Effector memory CD8-positive, alpha-beta T cell (primary cell): Measurements from ENCODE around the gene CMYA5.
A peak's percentile ranks its signal among the peaks of the same experiment; 100 is the strongest.
"Not testable (repeated sequence)": the region's sequence is repeated elsewhere in the genome, so short reads cannot be mapped to it uniquely, and the experiment has no call there.

Experiments
- ATAC-seq: fragments of 150-1000 bp; cut with Tn5 transposase; replicated peaks from 2 replicates; pipeline ENCODE4 v1.10.0; 2021; ENCODE audit warnings: mild to moderate bottlenecking, moderate library complexity
- DNase-seq, 3 experiments: peaks; one replicate each; pipeline ENCODE4 v3.0.0; 2021
- H3K27ac Mint-ChIP-seq, 2 donors: one replicate each; pipeline ENCODE4 v1.8.0; 2022; ENCODE audit warnings: mild to moderate bottlenecking in 2 of 2, mixed read lengths in 2 of 2, moderate library complexity in 2 of 2
- H3K27me3 Mint-ChIP-seq, 2 donors: one replicate each; pipeline ENCODE4 v1.8.0; 2022; ENCODE audit warnings: mixed read lengths in 2 of 2
- H3K36me3 Mint-ChIP-seq: one replicate; pipeline ENCODE4 v1.8.0; 2022; ENCODE audit warnings: mild to moderate bottlenecking, moderate library complexity, mixed read lengths; ENCODE audit not compliant: insufficient read depth
- H3K4me1 Mint-ChIP-seq, 2 donors: one replicate each; pipeline ENCODE4 v1.8.0; 2022; ENCODE audit warnings: low read depth in 2 of 2, mixed read lengths in 2 of 2
- H3K4me3 Mint-ChIP-seq, 2 donors: one replicate each; pipeline ENCODE4 v1.8.0; 2022; ENCODE audit warnings: mild to moderate bottlenecking in 2 of 2, mixed read lengths in 2 of 2, moderate library complexity in 2 of 2
- H3K9me3 Mint-ChIP-seq, 2 donors: one replicate each; pipeline ENCODE4 v1.8.0; 2022; ENCODE audit warnings: mixed read lengths in 2 of 2

CMYA5 gene

GRCh38 chr5:79691007-79691406 lies 1.4 kb downstream of the CMYA5 start:
- H3K4me1 Mint-ChIP-seq: peaks cover 3 to 11% of the 10 kb centered on the region in 2 donors
- no peak overlapping the region for H3K27ac Mint-ChIP-seq
- no peaks in the 10 kb centered on the region for H3K27me3 Mint-ChIP-seq
- H3K4me3 Mint-ChIP-seq: no peak overlapping the region
- peaks cover 0 to 2% of the 10 kb centered on the region in 2 donors for H3K9me3 Mint-ChIP-seq
- H3K36me3 Mint-ChIP-seq: peaks cover 5% of the 10 kb centered on the region
- DNase-seq (no peak), ATAC-seq (no peak)

DNA sequence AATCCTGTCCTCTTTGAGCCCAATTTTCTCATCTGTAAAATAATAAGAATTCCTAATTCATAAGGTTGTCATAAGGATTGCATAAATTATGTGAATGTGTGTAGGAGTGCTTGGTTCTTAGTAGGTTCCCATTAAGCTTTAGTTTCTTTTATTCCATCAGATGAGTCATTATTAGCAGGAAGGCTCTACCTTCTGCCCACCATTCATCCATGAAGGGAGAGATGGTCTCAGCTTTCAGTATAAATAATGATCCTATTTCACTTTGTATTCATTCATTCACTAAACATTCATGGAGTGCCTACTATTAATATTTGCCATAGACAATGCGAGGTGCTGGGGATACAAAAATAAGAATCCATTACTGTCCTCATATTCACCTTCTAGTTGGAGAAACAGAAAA lies 3.0 kb downstream of the CMYA5 start:
- ATAC-seq (no peak), DNase-seq (no peak)
- Mint-ChIP-seq H3K36me3 (no peaks in the 10 kb centered on the region), H3K27ac (no peak overlapping the region), H3K4me1 (peaks cover 3 to 11% of the 10 kb centered on the region in 2 donors), H3K9me3 (peaks cover 0 to 2% of the 10 kb centered on the region in 2 donors), H3K4me3 (no peak overlapping the region), H3K27me3 (no peaks in the 10 kb centered on the region)

DNA sequence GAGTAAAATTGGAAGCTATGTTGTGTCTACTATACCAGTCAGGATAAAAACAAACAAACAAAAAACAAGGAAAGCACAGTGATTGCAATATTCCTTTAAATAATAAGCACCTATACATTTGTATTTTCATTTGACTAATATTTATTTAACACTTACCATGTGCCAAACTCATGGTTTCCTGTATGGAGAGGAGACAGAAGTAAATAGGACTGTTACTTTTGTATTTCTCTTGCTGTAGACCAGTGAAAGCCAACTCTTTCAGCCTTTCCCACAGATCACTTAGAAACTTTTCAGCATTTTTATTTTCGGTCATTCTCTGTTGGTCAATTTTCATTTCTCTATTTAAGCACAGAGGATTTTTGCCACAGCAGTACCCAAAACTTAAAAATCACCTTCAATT lies 4.5 kb downstream of the CMYA5 start:
- Mint-ChIP-seq H3K27ac (no peak overlapping the region), H3K36me3 (no peaks in the 10 kb centered on the region), H3K27me3 (no peaks in the 10 kb centered on the region), H3K4me1 (peaks cover 3 to 6% of the 10 kb centered on the region in 2 donors), H3K4me3 (no peak overlapping the region), H3K9me3 (no peaks in the 10 kb centered on the region)
- no peak for ATAC-seq
- DNase-seq: no peak

DNA sequence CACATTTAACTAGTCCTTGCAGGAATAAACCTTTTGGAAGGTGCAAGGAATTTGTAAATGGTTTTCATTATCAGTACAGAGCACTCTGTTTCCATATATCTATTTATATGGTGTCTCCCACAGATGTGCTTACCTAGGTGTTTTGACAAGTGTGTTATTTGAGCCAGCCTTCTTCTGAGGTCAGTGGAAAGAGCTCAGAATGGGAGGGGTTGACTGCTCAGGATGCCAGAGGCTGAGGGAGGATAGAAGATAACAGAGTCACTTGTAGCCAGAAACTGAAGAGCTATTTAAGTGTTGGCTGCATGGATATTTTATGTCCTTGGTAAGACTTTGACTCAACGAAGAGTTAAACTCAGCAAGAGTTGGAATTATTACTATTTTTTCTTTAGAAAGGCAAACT lies 5.0 kb downstream of the CMYA5 start:
- no peaks in the 10 kb centered on the region for H3K27me3 Mint-ChIP-seq
- ATAC-seq (no peak), DNase-seq (no peak)
- no peaks in the 10 kb centered on the region for H3K9me3 Mint-ChIP-seq
- peak overlapping the region in 1 of 2 donors; percentile 23 for H3K27ac Mint-ChIP-seq
- H3K36me3 Mint-ChIP-seq: no peaks in the 10 kb centered on the region
- H3K4me1 Mint-ChIP-seq: peaks cover 3 to 9% of the 10 kb centered on the region in 2 donors
- H3K4me3 Mint-ChIP-seq: no peak overlapping the region

DNA sequence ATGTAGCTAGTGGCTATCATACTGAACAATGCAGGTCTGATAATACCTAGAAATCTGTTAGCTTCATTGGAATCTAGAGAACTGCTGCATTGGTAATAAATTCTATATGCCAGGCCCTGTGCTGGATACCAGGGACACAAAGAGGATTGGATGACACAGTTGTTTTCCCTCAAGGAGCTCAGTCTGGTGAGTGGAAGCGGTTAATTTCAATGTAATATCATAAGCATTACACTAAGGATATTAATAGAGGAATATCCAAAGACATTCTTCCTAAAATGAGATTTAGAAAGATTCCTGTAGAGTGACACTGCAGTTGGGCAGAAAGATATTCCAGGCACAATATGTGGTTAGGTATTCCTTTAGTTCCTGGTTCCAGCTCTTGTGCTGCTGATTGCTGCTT lies 5.9 kb downstream of the CMYA5 start:
- H3K27me3 Mint-ChIP-seq: no peaks in the 10 kb centered on the region
- peak overlapping the region in 1 of 2 donors; percentile 38 for H3K27ac Mint-ChIP-seq
- ATAC-seq (no peak), DNase-seq (no peak)
- H3K36me3 Mint-ChIP-seq: no peaks in the 10 kb centered on the region
- H3K9me3 Mint-ChIP-seq: no peaks in the 10 kb centered on the region
- H3K4me1 Mint-ChIP-seq: peaks cover 3 to 10% of the 10 kb centered on the region in 2 donors
- no peak overlapping the region for H3K4me3 Mint-ChIP-seq

DNA sequence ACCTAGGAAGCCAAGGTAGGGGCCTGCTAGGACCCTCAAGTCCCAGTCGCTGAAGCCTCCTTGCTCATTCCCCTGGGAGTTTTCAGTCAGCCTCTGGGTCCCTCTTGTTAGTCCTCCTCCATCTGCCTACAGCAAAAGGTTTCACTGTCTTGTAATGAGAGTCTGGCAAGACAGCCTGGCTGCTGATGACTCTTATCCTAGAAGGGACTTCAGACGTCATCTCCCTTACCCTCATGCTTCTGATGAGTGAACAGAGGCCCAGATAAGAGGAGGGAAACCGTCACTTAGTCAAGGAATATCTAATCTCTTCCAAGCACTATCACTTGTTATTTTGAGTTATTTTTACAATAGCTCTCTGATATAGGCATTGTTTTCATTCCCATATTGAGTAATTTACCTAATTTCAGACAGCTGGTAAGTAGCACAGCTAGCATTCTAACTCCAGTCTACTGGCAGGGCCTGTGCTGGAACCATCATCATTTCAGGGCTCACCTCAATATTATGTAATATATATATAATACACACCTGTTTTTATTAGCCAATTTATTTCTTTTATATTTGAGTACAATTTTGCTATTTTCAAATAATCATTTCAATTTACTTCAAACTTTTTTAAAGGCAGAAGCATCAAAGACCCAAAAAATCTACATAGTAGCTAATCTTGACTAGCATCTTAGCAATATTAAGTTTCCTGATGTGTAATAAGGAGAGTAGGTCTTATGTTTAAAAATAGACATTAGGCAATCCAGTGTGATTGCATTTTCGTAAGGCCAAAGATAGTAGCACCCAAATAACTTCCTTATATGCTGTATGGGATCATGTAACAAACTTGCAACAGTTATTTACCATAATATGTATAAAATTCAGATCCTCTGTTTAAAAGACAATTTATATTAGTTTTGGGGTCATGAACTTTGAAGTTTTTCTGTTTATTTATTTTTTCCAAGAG lies 7.9 kb downstream of the CMYA5 start:
- no peak overlapping the region for H3K27ac Mint-ChIP-seq
- H3K4me3 Mint-ChIP-seq: no peak overlapping the region
- H3K9me3 Mint-ChIP-seq: no peaks in the 10 kb centered on the region
- DNase-seq (no peak), ATAC-seq (no peak)
- H3K36me3 Mint-ChIP-seq: no peaks in the 10 kb centered on the region
- peaks cover 2 to 4% of the 10 kb centered on the region in 2 donors for H3K4me1 Mint-ChIP-seq
- no peaks in the 10 kb centered on the region for H3K27me3 Mint-ChIP-seq

DNA sequence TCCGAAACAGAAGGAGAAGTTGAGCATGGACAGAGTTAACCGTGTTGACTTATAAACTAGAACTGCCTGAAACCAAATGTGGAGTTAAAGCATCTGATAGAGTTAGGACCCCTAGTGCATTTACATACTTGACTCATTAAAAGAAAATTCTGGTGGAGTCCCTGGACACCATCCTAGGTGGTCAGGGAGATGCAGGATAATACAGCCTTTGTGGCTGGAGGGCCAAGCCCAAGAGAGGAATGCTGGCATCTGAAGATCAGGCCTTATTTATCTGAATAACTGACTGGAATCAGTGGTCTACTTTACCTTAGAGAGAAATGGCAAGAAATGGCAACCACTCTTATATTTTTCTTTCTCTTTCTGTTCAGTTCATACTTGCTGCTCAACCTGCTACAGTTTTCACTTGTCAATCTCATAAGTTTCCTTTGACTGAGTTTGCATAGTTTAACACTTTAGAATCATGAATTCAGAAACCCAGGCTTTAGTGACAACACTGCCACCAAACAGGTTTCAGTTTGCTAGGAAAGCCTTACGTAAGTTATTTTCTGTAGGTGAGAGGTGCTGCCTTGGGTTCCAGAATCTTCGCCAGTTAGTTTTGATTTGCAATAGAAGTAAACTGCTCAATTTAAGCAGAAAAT lies 10.2 kb downstream of the CMYA5 start:
- Mint-ChIP-seq H3K36me3 (no peaks in the 10 kb centered on the region), H3K9me3 (no peaks in the 10 kb centered on the region), H3K4me3 (no peak overlapping the region), H3K4me1 (peaks cover 0 to 4% of the 10 kb centered on the region in 2 donors), H3K27me3 (no peaks in the 10 kb centered on the region), H3K27ac (peak overlapping the region in 1 of 2 donors; percentile 8)
- ATAC-seq: no peak
- no peak for DNase-seq

GRCh38 chr5:79702606-79703380 lies 13.2 kb downstream of the CMYA5 start:
- DNase-seq (no peak), ATAC-seq (no peak)
- Mint-ChIP-seq H3K4me3 (no peak overlapping the region), H3K27me3 (no peaks in the 10 kb centered on the region), H3K36me3 (no peaks in the 10 kb centered on the region), H3K4me1 (peaks cover 0 to 4% of the 10 kb centered on the region in 2 donors), H3K27ac (no peak overlapping the region), H3K9me3 (no peaks in the 10 kb centered on the region)

- ATAC-seq: no peak
- H3K27me3 Mint-ChIP-seq: no peaks in the 10 kb centered on the region
- DNase-seq: no peak
- H3K36me3 Mint-ChIP-seq: no peaks in the 10 kb centered on the region
- H3K4me3 Mint-ChIP-seq: no peak overlapping the region
- H3K9me3 Mint-ChIP-seq: no peaks in the 10 kb centered on the region
- no peak overlapping the region for H3K27ac Mint-ChIP-seq
- H3K4me1 Mint-ChIP-seq: peaks cover 0 to 4% of the 10 kb centered on the region in 2 donors
Measured at GRCh38 chr5:79703381-79703645, 13.7 kb downstream of the CMYA5 start.

DNA sequence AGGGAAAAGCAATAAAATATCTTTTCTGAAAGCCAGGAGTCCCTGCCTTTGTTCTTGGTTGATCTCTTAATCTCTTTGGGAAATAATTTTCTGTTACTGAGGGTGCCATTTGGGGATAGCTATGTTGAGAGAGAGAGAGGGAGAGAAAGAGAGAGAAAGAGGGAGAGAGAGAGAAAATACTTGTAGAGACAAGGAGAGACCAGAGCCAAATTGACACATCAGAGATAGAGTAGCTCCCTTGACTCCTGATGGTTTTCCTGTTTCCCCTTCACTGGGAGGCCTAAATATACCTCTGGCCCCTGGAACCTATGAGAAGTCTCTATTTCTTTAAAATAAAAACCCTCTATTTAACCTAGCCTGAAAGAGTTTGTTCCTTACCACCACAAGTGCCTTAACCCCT lies 14.9 kb downstream of the CMYA5 start:
- DNase-seq (no peak), ATAC-seq (no peak)
- H3K4me1 Mint-ChIP-seq: peaks cover 0 to 2% of the 10 kb centered on the region in 2 donors
- H3K27ac Mint-ChIP-seq: no peak overlapping the region
- H3K36me3 Mint-ChIP-seq: no peaks in the 10 kb centered on the region
- no peaks in the 10 kb centered on the region for H3K9me3 Mint-ChIP-seq
- no peak overlapping the region for H3K4me3 Mint-ChIP-seq
- no peaks in the 10 kb centered on the region for H3K27me3 Mint-ChIP-seq

GRCh38 chr5:79705632-79706031 lies 16.0 kb downstream of the CMYA5 start:
- Mint-ChIP-seq H3K4me1 (no peaks in the 10 kb centered on the region), H3K9me3 (no peaks in the 10 kb centered on the region), H3K27me3 (no peaks in the 10 kb centered on the region), H3K4me3 (no peak overlapping the region), H3K27ac (no peak overlapping the region), H3K36me3 (no peaks in the 10 kb centered on the region)
- no peak for ATAC-seq
- no peak for DNase-seq

DNA sequence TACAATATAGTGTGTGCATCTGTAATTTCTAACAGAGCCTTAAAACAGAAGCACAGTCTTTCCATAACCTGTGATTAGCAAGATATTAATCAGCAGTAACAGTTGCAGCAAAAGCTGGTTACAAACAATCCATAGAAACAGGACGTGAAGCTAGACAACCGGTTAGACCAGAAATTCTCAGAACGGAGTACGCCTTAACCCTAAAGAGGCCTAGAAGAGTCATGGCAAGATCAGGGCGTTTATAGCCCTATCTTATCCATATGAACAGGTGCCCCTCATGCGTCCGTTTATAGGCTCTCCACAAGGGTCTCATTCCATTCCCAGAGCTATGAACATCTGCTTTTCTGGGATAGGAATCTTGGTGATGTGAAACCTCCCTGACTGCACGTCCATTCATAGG lies 16.7 kb downstream of the CMYA5 start:
- not testable (repeated sequence) for H3K4me1 Mint-ChIP-seq, H3K4me3 Mint-ChIP-seq, H3K9me3 Mint-ChIP-seq, H3K27me3 Mint-ChIP-seq, H3K36me3 Mint-ChIP-seq, ATAC-seq, DNase-seq, H3K27ac Mint-ChIP-seq

- DNase-seq (no peak), ATAC-seq (no peak)
- no peaks in the 10 kb centered on the region for H3K36me3 Mint-ChIP-seq
- H3K4me3 Mint-ChIP-seq: no peak overlapping the region
- no peak overlapping the region for H3K27ac Mint-ChIP-seq
- H3K4me1 Mint-ChIP-seq: no peaks in the 10 kb centered on the region
- no peaks in the 10 kb centered on the region for H3K9me3 Mint-ChIP-seq
- H3K27me3 Mint-ChIP-seq: no peaks in the 10 kb centered on the region
Measured at GRCh38 chr5:79707535-79707934, 17.9 kb downstream of the CMYA5 start.
